H1 (cell line): ENCODE data around the gene DSCAM. TPM values are rescaled to one million over a fixed set of nuclear protein-coding genes. Genes with fewer than 3 reads are reported as not detected.

Source experiments
- CHD7 ChIP-seq: fragments of 300-600 bp; sonication (generic); IDR thresholded peaks from 2 replicates; pipeline ENCODE4 v1.7.1; 2012; ENCODE audit warnings: low read length, moderate library complexity, mild to moderate bottlenecking, inconsistent platforms; ENCODE audit not compliant: insufficient replicate concordance
- RNF2 ChIP-seq: fragments of 200-900, 300-1000 bp; sonication (generic); IDR thresholded peaks from 2 replicates; pipeline ENCODE4 v1.7.1; 2016; ENCODE audit warnings: borderline replicate concordance, low read depth, mild to moderate bottlenecking, antibody characterized with exemption, low read length; ENCODE audit not compliant: poor library complexity, severe bottlenecking; ENCODE audit errors: missing control alignments
- SIRT6 ChIP-seq: IDR thresholded peaks from one replicate; pipeline ENCODE4 v1.7.1; 2012; ENCODE audit warnings: low read length, inconsistent platforms
- TAF7 ChIP-seq: optimal IDR thresholded peaks from 2 replicates; pipeline ENCODE3; 2011; ENCODE audit warnings: low read depth, mild to moderate bottlenecking, inconsistent platforms, low read length, moderate library complexity, borderline replicate concordance
- polyA plus RNA-seq, 7 experiments: library from polyadenylated mRNA; depleted of rRNA in 3 of 7; stranded (reverse) in 5 of 7; unstranded in 2 of 7; fragments of >200 nt in 5 of 7; fragments of 200-250 nt in 2 of 7; gene quantifications; 1 replicate in 5 of 7; 2 replicates in 1 of 7; 4 replicates in 1 of 7; pipeline versions ENCODE4 v1.2.1 to v1.2.3, GENCODE V29; 2011 to 2013; ENCODE audit warnings: missing spikeins in 2 of 7, mixed read lengths in 2 of 7
- total RNA-seq: library from RNA; stranded (reverse); fragmentation: NEBNext Ultra II Directional; extraction: Animal tissue kit (Norgen Biotek cat#: 25700); gene quantifications from 2 replicates; pipeline ENCODE4 v1.2.1, GENCODE V29; 2021

DSCAM gene
- total and polyA plus RNA-seq, 2 of the 8 experiments (the other 6 are each of a cell fraction or from before 2014, with no cell fraction given) = 0.02 to 0.15 TPM

- no peak for TF ChIP-seq CHD7
- TF ChIP-seq TAF7 = no peak
- no peak for TF ChIP-seq SIRT6
- TF ChIP-seq RNF2 = no peak
These were observed 694.5 kb downstream of the DSCAM start (continued) for GRCh38 chr21:40152476-40152875.
